GM12878 (cell line): ENCODE data around the gene SPSB2.

Experiments used
- LARP7 ChIP-seq: fragments of 450-650 bp; IDR thresholded peaks from 2 replicates; pipeline ENCODE4 v1.6.1; 2017; ENCODE audit warnings: mild to moderate bottlenecking
- SREBF2 ChIP-seq: IDR thresholded peaks from 2 replicates; pipeline ENCODE4 v1.6.1; 2012; ENCODE audit warnings: mild to moderate bottlenecking, low read length
- ZNF274 ChIP-seq: IDR thresholded peaks from one replicate; pipeline ENCODE4 v1.8.0; 2011; ENCODE audit not compliant: insufficient read length, insufficient read depth
- TF ChIP-seq, protein P1 (sequence below): IDR thresholded peaks from 2 replicates; pipeline ENCODE4 v1.6.1; 2012; ENCODE audit warnings: mild to moderate bottlenecking, low read depth, low read length

DNA sequence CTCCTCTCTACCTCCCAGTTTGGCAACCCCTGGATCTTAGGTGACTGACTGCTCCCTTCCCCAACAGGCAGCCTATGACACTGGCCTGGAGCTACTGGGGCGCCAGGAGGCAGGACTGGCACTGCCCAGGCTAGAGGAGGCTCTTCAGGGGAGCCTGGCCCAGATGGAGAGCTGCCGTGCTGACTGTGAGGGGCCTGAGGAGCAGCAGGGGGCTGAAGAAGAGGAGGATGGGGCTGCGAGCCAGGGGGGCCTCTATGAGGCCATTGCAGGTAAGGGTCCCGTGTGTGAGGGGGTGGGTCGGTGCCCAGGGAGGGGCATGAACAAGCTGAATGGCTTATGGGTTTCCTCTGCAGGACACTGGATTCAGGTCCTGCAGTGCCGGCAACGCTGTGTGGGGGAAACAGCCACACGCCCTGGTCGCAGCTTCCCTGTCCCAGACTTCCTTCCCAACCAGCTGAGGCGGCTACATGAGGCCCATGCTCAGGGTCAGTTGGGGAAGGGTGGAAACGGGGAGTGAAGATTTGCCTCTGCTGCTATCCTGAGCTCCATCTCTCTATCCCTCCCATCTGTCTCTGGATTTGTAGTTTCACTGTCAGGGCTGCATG lies 42.7 kb downstream of the SPSB2 start:
- TF ChIP-seq ZNF274 (no peak), LARP7 (no peak), SREBF2 (no peak)
- TF ChIP-seq, protein P1, sequence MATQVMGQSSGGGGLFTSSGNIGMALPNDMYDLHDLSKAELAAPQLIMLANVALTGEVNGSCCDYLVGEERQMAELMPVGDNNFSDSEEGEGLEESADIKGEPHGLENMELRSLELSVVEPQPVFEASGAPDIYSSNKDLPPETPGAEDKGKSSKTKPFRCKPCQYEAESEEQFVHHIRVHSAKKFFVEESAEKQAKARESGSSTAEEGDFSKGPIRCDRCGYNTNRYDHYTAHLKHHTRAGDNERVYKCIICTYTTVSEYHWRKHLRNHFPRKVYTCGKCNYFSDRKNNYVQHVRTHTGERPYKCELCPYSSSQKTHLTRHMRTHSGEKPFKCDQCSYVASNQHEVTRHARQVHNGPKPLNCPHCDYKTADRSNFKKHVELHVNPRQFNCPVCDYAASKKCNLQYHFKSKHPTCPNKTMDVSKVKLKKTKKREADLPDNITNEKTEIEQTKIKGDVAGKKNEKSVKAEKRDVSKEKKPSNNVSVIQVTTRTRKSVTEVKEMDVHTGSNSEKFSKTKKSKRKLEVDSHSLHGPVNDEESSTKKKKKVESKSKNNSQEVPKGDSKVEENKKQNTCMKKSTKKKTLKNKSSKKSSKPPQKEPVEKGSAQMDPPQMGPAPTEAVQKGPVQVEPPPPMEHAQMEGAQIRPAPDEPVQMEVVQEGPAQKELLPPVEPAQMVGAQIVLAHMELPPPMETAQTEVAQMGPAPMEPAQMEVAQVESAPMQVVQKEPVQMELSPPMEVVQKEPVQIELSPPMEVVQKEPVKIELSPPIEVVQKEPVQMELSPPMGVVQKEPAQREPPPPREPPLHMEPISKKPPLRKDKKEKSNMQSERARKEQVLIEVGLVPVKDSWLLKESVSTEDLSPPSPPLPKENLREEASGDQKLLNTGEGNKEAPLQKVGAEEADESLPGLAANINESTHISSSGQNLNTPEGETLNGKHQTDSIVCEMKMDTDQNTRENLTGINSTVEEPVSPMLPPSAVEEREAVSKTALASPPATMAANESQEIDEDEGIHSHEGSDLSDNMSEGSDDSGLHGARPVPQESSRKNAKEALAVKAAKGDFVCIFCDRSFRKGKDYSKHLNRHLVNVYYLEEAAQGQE, result no peak
